Stimulated activated CD8-positive, alpha-beta memory T cell treated with anti-CD3 and anti-CD28 coated beads, Interleukin-15, amount 100 ng/mL, for 48 hours (primary cell): ENCODE results near the gene KIF12.

Experiments
- DNase-seq, 2 donors: peaks; one replicate each; pipeline ENCODE4 v3.0.0-alpha.2; 2020; ENCODE audit warnings: low read depth in 2 of 2

Gene KIF12

DNA sequence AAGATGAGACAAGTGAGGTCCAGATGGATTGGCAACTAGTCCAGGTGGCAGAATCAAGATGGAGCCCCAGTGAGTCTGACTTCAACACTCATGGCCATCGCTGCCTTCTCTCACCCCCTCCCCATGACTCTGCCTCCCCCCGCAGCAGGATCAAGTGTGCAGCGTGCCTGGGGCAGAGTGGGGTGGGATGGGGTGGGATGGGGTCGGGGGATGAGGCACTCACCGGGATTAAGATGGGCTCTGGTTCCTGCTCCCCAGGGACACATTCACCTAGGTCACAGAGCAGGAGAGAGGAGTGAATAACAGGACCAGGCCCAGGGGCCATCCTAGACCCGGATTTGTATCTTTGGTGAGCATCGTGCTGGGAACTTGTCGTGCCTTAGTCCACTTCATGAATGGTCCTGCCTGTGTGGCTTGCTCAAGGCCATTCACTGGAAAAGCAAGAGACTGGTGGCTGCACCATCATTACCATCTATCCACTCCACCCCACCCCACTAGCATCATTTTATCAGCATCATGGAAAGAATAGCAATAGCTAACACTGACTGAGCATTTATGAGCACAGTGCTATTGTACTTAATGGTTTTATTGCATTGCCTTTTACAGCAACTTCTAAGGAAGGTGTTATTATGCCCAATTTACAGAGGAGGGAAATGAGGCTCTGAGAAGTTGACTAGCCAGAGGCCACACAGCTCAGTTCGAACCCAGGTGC lies 29.5 kb downstream of the KIF12 start:
- DNase-seq = no peak

DNA sequence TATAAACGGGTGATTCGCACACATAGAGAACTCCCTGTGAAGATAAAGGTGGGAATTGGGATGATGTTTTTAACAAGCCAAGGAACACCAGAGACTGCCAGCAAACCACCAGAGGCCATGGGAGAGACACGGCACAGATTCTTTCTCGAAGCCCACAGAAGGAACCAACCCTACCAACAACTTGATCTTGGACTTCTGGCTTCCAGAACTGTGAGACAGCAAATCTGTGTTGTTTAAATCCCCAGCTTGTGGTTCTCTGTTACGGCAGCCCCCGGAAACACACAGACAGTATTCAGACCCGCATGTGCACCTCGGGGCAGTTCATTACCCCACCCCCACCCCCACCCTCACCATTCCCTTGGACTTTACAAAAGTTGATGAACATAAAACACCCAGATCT lies 33.8 kb downstream of the KIF12 start:
- no peak for DNase-seq

DNA sequence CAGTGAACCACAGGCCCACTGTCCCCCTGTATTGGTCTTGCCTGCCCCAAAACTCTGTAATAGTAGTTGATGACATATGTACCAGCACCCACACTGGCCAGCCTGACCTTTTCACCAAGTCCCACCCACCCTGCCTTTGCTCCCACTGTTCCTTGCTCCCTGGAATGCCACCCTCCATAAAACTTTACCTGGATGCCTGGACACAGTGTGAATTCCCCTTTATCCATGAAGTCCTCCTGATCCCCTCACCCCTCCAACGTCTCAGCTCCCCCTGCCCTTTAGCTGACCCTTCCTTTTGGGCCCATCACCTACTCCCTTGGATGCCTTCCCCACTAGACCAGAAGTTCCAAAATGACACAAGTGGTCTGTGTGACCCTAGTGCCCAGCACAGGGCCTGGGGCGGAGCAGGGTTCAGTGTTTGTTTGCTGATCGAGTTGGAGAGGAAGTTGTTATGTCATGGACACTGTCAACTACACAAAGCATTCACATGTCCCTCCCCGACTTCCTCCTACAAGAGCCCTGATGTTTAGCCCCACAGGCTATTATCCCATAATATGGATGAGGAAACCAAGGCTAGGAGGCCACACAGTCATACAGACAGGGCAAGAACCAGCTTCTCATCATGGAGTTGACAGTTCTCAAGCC lies 37.1 kb downstream of the KIF12 start:
- DNase-seq = no peak

DNA sequence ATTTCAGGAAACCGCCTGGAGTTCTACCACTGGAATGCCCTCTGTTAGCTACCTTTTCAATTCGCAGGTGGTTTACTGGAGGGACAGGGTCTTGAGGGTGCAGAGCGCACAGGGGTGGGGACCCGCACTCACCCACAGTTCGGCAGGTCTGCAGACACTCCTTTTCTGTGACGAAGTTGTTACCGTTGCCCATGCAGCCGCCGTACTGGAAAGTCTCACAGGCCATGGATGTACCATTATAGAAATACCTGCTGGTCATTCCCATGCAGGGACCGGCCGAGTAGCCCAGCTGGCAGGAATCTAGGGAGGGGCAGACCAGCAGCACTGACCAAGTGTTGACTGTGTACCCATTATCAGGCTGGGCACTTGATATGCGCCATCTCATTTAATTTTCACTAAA lies 37.8 kb downstream of the KIF12 start:
- DNase-seq = no peak

DNA sequence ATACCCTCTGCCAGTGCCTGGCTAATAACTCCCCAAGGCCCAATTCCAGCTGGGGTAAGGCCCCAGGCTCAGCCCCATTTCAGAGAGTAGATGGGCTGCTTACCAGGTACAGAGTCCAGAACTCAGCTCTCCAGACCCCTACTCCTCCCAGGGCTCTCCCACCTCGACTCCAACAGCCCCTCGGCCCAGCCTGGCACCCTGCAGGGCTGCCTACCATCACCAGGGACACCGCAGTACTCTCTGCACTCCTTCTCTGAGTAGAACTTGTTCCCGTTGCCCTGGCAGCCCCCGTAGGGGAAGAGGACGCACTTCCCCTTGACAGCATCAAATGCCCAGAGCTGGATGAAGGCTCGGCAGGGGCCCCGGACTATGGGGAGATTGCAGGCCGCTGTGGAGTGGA lies 38.4 kb downstream of the KIF12 start:
- no peak for DNase-seq

DNA sequence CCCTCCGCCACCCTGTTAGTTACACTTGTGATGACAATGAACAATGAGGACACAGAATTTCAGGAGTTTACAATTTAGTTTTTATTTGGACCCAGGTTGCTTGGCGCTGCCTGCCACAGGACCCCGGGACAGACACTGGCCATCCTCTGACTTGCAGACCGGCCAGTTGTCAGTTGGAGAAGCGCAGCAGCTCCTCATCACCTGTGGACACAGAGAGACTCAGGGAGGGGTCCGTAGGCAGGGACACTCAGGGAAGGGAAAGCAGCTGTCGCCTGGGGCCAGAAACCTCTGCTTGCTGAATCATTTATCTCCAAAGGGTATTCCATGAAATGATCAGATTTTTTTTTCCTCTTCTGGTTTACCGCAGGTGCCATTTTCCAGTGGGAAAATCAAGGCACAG lies 39.0 kb downstream of the KIF12 start:
- no peak for DNase-seq

DNA sequence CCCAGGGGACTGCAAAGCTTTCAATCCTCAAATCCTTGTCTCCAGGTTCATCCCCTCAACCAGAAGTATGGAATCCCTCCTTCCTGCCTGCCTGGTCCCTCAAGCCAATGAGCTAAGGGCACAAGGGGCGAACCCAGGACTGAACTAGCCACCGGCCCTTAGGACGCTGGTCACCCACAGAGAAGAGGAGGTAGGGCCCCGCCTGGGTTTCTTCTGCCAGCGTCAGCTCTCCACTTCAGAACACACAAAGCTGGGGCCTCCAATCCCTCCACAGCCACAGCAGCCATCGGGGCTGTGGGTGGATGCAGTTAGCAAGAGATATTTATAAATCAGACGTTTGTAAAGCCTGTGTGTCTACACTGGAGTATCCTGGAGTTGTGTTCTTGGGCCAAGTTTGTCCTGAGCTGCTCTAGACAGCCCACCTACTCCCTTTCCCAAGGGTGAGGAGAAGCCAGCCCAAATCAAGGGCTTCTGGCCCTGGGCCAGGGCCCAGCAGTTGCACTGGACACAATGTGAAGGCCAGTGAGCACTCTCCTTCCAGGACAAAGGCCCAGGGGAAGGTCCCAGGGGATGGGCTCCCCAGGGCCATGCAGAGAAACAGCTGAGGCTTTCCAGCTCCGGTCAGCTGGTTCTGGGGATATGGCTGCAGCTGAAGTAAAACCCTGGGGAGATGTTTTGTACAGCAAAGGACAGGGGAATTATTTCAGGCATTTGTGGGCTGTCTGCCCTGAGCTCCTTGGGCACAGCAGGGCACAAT lies 39.9 kb downstream of the KIF12 start:
- DNase-seq = no peak

DNA sequence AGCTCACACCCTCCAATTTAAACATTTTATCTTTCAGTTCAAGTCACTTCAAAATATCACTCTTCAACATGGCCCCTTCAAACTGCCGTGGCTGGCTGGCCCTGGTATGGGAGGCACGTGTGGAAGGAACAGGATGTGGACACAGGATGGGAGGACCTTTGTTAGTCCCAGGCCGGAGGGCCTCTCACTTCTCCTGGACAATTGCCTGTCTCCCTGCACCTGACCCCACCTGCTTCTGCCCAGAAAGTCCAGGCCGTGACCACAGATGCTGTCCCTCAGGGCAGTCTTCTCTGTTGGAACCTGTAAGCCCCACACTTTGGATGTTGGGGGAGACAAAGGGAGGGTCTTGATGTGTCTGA lies 40.4 kb downstream of the KIF12 start:
- DNase-seq = no peak

DNA sequence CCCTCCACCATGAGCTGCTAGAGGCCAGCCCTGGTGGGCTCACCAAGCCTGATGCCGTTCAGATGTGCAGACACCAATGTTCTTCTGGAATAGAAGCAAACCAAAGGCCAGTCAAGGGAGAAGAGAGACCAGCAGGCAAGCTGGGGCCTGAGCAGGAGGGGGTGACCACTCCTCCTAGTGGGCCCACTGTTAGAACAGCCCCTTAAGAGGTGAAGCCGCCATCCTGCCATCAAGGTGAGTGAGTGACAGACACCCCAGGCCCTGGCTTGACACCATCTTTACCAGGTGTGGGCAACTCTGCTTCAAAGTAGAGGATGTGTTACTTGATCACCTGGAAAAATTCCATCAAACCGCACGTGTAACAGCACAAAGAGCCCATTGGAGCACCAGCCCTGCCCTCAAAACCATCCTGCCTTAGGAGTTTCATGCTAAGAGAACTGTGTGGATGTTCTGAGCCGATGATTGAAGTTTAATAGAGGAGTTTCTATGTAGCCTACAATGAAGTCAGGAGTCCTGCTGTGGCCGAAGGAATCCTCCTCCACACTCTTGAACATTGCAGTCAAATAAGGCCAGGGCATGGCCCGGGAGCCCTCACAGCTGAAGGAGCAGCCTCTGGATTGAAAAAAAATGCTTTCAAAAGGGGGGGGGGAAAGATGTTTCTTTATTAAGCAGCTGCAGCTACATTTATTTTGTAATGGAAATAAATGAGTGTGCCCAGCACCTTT lies 41.8 kb downstream of the KIF12 start:
- no peak for DNase-seq

DNA sequence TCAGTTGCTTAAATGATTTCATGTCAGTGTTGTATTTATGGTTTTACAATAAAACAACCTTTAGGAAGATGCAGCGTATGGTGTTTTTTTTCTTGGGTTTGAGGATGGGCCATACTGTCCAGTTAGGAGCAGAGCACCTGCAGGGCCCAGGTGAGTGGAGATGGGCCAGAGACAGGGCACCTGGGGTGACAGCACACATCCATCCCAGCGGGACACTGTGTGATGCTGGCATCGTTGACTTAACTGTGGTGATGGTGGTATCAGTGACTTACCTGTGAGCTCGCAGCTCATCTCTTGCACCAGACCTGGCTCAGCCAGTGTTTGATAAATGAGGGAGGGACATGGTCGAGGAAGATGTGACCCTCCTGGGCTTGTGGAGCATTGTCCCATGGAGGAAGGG lies 42.6 kb downstream of the KIF12 start:
- no peak for DNase-seq

DNA sequence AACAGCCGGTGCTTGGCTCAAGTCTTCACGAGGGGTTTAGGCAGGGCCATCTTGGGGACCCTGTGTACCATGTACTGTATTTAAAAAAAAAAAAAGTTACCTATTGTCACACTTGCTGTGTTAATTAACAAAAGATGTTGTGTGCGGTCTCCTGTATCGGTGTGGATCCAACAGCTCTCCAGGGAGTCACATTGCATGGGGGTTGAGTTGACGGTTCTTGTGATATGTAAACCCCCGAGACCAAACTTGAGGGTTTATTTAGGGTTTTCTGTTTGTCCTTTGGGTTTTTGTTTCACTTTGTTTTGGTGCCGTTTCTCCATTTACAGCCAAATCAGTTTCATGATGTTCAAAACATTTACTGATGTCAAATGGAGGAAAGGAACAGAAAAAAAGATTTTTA lies 43.2 kb downstream of the KIF12 start:
- no peak for DNase-seq

DNA sequence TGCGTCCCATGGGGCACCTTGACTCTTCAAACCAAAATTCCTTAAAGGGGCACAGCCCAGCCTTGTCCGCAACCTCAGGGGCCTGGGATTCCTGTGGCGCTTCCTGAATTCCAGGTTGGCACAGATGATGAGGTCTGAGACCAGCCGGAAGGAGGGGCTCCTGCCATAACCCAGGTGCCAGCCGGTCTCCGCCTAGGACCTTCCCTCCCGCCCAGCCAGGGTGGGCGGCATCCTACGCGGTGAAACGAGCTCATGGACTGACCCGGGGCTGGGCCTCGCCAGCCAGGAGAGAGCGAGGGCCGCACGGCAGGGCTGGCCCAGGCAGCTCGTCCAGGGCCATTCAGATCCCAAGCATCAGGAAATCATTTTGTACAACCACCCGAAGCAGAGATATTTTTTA lies 44.0 kb downstream of the KIF12 start:
- DNase-seq = no peak

DNA sequence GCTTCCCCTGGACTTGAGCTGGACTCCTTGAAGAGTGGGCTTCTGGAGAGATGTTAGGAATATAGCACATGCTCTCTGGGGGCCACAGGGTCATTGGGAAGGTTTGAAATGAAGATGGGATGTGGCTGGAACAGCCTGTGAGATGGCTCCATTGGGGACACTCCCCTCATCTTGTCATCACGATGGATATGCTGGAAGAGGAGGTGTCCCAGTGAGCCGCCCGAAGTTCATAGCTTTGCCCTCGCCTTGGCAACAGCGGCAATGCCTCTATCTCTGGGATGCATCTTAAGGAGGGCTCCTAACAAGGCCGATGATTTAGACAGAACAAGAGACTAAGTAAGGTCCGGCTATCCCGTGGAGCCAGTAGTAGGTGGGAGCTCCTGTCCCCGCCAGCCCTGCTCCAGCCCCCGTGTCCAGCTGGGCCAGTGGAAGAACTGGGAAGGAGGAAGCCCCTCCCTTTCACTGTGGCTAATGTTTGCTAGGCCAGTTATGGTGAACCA lies 44.9 kb downstream of the KIF12 start:
- DNase-seq = no peak

DNA sequence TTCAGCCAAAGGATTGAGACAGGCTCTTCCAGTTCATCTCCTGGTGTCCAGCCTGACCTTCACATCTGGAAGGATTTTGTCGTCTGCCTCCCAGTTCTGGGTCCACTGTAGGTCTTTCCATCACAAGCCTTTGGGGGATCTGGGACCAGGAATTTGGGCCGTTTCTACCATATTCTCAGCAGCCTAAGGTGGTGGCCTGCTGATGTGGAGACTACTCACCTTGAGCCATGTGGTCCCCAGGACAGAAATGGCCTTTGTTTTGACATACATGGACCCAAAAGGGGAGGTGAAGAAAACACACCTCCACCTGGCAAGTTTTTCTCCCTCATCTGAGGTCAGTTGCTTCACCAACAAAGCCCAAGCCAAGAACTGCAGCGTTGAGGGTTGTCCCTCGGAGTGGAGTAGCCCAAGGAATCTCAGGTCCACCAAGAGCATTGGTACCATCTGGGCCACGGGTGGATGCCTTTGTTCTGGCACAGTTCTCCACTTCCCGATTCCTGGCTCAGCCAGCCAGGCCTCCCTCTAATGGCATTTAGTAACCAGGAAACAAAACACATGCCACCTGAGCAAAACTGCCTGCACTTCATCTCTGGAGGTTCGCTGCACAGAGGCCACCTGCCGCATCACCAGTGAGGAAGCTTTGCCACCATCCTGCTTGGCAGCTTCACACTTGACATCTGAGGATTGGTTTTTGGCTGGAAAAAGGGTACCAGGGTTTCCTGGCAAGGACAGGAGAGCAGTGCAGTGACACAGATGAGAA lies 45.7 kb downstream of the KIF12 start:
- DNase-seq = no peak

DNA sequence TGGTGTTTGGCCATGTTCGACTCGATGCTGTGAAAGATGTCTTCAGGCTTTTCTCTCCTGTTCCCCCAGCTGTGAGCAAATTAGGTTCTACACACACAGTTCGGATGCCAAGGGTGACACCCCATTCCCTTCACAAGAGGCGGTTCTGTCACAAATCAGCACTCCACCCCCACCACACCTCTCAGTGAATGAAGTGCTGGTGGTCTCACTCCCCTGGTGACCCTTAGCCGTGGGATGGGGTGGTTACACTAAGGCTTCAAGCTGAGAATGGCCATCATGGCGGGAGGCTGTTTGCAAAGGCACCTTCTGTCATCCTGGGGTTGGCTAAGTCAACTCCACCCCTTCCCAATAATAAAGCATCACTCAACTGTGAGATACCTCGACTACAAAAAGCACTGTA lies 47.4 kb downstream of the KIF12 start:
- no peak for DNase-seq

DNA sequence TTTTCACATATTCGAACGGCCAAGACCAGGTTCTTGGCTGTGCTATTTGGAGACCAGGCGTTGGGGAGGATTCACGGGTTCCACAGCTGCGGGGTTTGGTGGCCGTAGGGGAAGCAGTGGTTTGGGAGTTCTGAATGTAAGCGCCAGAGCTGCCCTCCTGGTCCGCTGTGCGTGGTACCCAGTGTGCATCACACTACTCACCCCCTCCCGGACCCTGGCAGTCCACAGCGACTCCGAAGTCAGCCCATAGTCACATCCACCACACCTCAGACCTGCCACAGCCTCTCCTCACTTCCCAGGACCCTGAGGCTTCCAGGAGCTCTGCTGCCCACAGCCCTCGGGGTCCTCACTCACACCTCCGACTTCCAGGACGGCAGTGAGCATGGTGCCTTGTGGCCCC lies 47.8 kb downstream of the KIF12 start:
- no peak for DNase-seq

DNA sequence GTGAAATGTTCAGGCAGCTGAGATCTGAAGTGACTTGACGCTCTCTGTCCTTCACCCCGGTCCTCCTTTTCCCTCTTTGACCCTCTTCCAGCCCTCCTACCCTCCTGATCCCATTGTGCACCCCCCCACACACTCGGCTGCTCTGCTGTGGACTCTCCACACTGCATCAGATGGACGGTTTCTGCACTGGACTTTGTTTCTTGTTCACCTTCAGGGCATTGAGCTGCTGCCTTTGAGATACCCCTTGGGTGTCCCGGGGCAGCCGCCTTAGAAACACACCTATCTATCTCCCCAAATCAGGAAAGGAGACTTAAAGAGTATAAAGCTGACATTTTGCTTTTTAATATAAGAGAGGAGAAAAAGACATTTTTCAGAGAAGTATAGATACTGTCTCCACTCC lies 48.4 kb downstream of the KIF12 start:
- no peak for DNase-seq

DNA sequence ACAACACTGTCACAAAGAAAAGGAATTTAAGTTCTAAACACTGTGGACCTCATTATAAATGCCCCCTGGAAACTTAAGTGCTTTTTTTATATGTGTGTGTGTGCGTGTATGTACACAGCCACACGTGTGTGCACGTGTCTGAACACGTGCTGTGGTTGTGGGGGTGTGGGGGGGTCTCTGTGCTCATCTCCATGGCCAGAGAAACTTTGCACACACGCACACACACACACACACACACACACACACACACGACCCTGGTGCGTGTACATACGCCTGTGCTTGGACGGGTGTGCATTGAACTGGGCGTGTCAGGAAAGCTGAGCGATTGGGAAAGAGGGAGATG lies 48.9 kb downstream of the KIF12 start:
- no peak for DNase-seq

DNA sequence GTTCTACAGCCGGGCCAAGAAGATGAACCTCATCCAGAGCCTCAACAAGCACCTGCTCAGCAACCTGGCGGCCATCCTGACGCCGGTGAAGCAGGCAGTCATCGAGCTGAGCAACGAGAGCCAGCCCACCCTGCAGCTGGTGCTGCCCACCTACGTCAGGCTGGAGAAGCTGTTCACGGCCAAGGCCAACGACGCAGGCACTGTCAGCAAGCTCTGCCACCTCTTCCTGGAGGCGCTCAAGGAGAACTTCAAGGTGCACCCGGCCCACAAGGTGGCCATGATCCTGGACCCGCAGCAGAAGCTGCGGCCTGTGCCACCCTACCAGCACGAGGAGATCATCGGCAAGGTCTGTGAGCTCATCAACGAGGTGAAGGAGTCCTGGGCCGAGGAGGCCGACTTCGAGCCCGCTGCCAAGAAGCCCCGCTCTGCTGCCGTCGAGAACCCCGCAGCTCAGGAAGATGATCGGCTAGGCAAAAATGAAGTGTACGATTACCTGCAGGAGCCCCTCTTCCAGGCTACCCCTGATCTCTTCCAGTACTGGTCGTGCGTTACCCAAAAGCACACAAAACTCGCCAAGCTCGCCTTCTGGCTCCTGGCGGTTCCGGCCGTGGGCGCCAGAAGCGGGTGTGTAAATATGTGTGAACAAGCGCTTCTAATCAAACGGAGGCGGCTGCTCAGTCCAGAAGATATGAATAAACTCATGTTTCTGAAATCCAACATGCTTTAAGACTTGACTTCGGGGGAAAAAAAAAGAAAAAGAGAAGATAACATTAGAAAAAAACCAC lies 49.5 kb downstream of the KIF12 start:
- no peak for DNase-seq

DNA sequence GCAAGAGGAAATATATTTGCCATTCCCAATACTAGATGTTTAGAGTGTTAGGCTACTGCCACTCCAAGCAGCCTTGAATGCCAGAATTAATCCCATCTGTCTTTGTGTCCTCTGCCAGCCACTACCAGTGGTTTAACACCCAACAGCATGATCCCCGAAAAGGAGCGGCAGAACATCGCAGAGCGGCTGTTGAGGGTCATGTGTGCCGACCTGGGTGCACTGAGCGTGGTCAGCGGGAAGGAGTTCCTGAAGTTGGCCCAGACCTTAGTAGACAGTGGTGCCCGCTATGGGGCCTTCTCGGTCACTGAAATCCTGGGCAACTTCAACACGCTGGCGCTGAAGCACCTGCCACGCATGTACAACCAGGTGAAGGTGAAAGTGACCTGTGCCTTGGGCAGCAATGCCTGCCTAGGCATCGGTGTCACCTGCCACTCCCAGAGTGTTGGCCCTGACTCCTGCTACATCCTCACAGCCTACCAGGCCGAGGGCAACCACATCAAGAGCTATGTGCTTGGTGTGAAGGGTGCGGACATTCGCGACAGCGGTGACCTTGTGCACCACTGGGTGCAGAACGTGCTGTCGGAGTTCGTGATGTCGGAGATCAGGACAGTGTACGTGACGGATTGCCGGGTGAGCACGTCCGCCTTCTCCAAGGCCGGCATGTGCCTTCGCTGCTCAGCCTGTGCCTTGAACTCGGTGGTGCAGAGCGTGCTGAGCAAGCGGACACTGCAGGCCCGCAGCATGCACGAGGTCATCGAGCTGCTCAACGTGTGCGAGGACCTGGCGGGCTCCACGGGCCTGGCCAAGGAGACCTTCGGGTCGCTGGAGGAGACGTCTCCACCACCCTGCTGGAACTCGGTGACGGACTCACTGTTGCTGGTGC lies 50.3 kb downstream of the KIF12 start:
- no peak for DNase-seq
